SK-MEL-5 (cell line): ENCODE data around the gene L3MBTL3. TPM values are rescaled to one million over a fixed set of nuclear protein-coding genes. Genes with fewer than 3 reads are reported as not detected.

Experiments used
- DNase-seq: peaks from one replicate; pipeline ENCODE4 v3.0.0-alpha.2; 2016; ENCODE audit warnings: low read depth, low spot score
- in situ Hi-C: cut with HindIII; loops from 2 replicates; pipeline ENCODE4 v1.10.0; 2016; ENCODE audit warnings: low sequenced_read_pairs, high pct_unique_total_duplicates, low pct_unique_long_range_greater_than_20kb
- total RNA-seq: library from RNA; depleted of rRNA; stranded (reverse); fragments of >200 nt; shearing (Covaris generic); gene quantifications from 2 replicates; pipeline ENCODE4 v1.2.3, GENCODE V29; 2014

The L3MBTL3 gene
- total RNA-seq, 1 experiment from 2014 or later, result 6.8 TPM

DNA sequence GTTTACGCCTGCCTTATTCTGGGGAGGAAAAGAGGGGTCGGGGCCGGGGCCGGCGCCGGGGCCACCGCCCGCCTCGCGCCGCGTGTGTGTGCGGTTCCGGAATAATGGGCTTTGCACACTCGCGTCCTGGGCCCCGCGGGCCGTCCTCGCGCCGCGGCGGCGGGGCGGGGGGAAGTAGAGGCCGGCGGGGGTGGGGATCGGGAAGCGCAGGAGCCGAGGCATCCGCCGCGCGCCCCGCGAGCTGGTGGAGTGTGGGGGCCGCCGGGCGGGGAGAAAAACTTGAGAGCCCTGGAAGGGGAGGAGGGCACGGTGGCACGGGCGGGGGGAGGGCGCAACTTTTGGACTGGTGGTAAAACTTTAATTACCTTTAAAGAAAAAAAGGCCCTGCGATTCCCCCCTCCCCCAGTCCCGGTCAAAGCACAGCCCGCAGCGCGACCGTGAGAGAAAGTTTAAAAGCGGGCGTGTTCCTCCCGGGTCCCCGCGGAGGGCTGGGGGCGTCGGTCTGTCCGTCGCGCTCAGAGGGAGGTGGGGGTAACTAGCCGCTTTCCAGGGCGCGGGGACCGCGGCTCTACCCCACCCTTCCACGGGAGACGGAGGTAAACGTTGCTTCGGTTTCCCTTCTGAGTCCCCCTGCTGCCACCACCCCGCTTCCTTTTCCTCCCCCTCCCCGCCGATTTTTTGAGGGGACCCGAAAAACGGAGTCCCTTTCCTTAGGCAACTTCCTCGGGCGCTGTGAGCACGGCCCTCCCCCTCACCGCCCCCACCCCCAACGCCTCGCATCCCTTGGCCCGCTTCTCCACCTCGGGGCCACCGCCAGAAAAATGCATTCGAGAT, 1.9 kb downstream of the L3MBTL3 start:
- DNase-seq, result peak; percentile 0
- in situ Hi-C loops, result no loop called here

DNA sequence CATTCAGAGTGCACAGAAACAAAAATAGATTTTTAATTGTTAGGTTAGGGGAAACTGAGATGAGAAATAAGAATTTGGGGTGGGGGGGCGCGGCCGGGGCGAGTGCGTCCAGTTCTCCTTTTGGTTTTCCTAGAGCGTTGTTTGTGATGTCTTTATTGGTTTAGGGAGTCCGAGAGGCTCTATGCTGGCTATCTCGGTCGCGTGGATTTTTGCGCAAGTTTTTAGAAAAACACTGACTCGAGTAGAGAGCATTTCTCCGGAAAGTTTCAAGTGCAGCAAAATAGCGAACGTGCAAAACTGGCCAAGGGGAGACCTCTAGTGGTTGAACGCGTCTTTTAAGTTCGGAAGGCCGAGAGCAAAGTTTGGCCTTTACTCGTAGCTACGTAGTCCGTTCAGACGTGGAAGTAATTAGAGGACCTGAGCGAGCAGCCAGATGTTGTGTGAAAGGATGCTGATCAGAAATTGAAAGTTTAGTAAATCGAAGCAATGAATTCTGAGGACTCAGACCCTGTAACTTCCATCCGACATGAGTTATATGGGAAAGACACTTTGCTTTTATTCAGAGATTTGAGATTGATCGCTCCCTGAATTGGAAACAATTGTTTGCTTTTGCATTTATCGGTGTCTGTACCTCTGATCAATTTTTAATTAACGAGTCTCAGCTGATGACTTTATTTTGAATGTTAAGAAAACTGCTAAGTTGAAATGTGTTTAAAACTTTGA, 2.7 kb downstream of the L3MBTL3 start:
- in situ Hi-C loops, result no loop called here
- DNase-seq, result peak; percentile 89

DNA sequence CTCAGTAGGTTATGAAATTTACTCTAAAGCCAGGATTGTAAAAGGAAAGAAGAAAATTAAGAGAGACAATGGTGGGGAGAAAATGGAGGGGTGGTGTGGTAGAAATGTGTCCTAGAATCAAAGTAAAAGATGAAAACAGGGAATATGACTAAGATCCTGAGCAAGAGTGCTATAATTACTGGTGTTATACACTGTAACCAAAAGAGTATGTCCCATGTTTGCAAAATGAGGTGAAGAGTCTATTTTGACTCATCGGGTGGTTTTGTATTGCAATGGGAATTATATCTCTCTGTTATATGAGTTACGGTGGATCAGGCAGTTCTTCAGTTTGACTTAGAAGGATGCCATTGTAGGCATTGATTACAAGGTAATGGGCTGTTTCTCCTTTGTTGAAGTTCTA, 8.5 kb downstream of the L3MBTL3 start:
- no peak for DNase-seq
- in situ Hi-C loops, result no loop called here

DNA sequence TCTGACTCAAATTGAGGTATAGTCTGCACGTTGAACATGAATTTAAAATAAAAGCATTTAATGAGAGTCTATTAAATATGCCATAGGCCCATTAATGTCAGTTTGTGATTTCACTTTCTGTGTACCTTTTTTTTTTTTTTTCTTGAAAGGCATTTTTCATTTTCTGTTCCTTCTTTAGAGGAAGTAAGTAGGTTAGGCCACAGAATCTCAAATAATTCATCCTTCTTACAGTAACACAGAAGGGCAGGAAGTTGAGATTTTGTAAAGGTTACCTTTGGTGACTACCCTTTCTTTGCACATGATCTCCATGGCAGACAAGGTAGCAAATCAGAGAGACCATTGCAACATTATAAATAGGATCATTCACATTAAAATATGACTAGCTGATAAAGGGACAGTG, 9.6 kb downstream of the L3MBTL3 start:
- in situ Hi-C loops, result no loop called here
- no peak for DNase-seq

DNA sequence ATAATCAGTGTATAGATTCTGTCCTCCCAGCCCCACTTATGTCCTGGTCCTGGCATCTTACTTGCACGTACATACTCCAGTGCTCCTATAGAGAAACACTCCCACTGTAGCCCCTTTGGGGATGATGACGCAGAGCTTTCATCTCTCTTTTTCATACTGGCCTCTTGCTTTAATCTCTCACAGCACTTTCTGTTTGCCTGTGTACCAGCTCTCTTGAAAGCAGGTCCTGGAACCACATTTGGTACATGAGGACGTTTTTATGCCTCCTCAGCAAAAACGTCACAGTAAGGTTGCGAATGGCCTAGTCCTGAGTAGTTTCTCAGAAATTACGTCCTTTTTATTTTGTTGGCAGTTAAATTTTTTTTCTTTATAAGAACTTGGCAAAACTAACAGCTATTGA, 10.8 kb downstream of the L3MBTL3 start:
- in situ Hi-C loops, result no loop called here
- no peak for DNase-seq

DNA sequence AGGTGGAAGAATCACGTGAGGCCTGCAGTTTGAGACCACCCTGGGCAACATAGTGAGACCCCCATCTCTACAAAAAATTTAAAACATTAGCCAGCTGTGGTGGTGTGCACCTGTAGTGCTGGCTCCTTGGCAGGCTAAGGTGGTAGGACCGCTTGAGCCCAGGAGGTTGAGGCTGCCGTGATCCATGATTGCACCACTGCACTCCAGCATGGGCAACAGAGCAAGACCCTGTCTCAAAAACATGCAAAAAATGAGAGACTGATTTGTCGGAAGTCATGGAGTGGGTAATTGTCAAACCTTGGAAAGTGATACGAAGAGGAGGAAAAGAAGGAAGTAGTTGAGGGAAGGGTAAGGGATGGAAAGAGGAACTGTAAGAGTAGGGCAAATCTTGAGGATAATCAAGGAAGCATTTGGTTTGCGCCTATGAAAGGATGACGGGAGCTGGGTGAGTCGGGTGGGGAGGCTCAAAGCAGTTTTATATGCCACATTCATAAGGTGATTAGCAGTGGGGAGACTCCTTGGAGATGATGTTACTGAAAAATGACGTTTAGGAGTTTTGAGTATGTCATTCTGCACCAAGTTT, 14.5 kb downstream of the L3MBTL3 start:
- no peak for DNase-seq
- in situ Hi-C loops, result no loop called here

DNA sequence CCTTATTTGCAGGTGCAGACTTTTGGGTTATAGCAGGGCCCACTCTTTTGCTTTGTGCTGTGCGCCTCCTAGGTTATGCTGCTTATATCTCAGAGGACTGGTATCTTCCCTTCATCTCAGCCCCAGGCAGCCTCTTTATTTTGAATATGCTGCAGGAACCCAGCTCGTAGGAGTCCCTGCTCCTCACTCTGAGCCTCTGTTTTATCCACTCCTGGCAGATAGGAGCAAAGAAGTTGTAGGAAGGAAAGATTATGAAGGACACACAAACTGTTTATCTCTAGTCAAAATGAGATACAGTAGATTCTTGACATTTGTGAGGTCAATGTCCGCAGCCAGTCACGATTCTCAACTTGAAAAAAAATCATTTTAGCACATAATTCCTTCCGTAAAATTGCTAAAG, 15.6 kb downstream of the L3MBTL3 start:
- no peak for DNase-seq

DNA sequence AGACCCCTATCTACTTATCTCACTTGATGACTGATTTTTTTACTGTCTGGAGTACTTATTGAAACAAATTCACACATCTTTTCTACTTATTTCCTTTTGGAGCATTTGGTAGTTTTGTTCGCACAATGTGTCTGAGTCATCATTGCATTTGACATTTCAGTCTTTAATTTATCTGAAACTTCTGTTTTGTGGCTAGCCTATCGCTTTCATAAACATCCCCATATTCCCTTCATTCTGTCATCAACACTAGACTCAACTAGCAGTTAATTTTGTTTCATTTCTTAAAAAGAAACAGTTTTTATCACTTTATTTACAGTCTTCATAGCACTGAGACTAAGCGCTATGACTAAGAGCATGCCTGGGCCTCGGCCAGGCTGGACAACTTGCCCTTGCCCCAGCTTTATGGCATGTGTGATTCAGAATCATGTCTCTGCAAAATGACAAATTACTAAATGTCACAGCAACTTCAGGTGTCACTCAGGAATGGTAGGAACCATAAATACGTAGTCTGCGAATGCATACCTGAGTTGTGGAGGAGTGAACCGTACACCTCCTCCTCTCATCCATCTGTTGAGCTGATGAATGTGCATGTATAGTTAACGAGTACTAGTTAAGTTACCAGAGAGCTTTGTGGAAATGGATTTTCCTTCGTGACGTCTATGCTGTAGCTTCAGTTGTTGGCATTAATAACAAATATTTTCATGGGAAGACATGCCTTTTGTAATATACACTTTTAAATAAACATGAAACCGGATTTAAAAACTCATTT, 16.2 kb downstream of the L3MBTL3 start:
- DNase-seq, result no peak
- in situ Hi-C loops, result no loop called here

More for the DNA sequence above, 15.6 kb downstream of the L3MBTL3 start:
- in situ Hi-C loops, result no loop called here

DNA sequence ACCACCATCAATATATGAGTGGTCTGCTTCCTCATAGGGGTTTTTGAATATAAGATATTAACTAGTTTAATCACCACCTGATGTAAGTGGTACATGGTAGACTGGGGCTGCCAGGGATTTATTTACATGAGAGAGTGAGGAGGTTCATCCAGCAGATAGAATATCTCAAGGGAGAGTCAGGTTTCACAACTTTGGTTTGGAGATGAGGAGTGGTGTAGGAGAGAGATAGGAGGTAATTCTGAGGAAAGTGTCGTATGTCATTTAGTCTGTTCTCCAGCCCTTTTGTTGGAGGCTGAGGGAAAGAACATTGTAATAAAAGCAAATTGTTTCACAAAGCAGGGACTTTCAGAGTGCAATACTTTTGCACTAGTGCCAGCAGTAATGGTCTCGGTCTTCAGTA, 16.8 kb downstream of the L3MBTL3 start:
- in situ Hi-C loops, result no loop called here
- DNase-seq, result no peak

DNA sequence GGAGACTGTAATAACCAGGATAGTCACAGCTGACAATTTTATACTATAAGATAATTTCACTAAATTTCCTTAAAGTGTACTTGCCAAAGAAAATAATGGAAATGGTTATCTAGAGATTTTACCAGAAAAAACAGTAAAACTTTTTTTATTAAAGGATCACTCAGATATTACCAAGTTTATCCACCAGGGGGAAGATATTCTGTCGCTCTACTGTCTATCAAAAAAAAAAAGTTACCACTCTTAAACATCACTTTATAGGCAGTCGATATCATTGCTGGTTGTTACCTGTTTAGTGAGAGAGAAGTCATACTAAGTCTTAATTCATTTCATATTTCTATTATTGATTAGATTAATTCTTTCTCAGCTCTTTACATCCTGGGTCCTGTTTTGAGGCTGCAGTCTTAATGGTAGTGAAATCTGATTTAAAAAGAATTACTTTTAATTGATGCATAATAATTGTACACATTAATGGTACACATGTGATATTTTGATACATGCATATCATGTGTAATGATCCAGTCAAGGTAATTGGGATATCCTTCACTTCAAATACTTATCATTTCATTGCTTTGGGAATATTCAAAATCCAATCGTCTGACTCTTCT, 18.9 kb downstream of the L3MBTL3 start:
- in situ Hi-C loops, result no loop called here
- DNase-seq, result peak; percentile 32

DNA sequence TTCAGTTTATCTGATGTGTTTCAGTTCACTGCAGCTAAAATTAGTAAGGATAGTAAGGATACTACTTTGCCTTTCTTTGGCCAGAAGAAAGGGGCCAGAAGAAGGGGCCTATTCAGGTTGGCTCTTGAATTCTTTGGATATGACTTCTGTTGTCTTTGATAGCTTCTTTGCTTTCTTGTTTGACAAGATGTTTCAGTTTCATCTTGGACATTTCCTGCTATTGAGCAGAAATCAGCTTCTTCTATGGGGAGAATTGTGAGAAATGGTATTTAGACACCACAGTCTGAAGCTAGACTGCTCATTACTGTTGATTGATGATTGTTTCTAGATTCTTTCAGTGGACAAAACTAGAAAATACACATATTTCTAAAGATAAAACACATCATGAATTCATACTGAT, 23.2 kb downstream of the L3MBTL3 start:
- DNase-seq, result no peak
- in situ Hi-C loops, result no loop called here

DNA sequence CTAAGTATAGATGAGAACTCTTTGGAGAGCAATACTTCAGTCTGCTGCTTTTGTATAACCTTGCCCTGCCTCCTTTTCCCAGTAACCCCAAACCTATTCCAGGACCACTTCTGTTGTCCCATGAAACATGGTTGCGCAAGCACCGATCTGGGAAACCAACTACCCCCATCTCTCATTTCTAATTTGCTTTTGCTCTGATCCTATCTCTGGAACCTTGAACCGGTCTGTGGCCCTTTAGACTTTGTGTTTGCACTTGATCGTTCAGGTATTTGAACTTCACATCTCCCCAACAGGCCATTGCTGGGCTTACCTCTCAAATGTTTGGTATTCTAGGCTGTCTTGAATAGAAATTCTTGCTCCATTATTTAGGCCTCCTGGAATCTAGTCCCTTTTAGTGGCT, 25.0 kb downstream of the L3MBTL3 start:
- in situ Hi-C loops, result no loop called here
- DNase-seq, result no peak

DNA sequence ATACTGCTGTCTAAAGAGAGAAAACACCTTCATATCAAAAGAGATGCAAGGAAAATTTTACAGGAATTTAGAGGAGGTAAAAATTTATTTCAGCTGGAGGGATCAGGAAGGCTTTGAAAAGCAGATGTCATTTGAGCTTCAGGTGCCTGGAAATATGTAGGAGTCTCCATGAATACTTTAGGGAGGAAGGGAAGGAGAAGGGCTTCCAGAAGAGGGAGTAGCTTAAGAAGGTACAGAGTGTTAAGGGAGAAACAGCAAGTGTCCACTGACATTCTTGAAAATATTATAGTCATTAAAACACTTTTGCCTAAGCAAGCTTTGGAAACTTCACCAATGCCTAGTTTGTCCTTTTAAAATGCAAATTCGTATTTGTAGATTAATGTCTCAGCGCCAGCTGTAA, 27.2 kb downstream of the L3MBTL3 start:
- in situ Hi-C loops, result no loop called here
- no peak for DNase-seq

DNA sequence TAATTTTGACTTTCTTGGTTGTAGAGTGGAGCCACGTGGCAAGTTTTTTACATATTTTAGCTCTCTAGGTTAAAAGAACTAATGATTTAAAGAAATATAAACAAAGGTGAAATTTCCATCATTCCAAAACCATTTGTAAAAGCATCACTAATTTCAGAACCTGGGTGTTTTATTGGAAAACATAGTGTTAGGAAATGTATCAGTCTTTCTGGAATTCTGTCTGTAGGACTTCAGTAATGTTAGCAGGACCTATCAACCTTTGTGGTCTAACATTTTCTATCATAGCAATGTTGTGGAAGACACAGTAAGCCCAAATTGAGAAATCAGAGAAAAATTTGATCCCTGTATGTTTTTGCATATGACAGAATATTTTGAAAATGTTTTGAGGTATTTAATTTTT, 28.3 kb downstream of the L3MBTL3 start:
- in situ Hi-C loops, result no loop called here
- DNase-seq, result no peak

DNA sequence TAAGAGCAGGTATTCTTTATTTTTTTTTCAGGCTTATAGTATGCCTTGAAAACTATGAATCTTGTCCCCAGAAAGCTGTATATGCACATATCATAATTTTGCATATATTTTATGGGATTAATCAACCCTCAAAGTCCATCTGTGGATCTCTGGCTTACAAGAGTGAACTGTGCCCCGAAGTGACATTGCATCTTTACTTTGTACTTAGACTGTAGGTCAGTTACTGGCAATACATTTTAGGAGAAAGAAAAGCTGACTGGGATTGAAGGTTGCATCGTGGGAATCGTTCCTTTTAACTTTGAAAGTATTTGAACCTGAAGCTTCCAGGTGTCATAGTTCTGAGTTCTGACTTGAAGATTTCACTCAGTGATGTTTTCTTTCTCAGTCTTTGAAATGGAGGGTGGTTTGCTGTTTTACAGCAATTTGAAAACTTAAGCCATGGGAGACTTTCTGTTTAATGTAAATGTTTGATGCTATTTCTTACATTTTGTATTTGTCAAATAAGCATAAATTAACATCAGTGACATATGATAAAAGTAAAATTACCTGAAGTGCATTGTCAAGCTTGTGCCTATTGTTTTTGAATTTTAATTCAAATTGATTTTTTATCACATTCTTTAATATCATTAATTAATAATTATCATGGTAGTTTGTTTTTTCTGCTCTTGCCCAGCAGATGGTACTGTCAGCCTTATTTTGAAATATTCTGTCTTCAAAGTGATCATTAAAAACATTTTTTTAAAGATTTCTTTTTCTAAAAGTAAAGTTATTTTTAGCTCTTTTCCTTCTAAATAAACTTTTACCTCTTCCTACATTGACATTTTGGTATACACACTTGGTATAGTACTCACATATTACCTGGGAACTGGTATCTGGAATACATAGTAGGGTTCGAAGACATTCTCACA, 29.0 kb downstream of the L3MBTL3 start:
- no peak for DNase-seq
- in situ Hi-C loops, result no loop called here

DNA sequence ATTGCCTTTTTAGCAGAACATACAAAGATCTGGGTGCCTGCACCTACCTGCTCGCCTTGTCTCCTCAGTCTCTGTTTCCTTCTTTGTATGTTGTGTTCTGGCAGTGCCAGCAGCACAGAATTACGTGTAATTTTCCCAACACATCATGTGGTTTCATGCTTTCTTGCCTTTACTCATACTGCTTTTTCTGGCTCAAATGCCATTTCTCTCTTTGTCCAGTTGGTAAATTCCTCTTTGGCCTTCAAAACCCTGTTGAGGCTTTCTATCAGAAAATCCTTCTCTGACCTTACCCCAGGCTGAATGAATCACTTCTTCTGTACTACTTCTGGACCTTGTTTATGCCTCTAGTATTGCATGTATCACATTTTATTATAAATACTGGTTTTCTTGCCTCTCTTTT, 31.8 kb downstream of the L3MBTL3 start:
- no peak for DNase-seq
- in situ Hi-C loops, result no loop called here

DNA sequence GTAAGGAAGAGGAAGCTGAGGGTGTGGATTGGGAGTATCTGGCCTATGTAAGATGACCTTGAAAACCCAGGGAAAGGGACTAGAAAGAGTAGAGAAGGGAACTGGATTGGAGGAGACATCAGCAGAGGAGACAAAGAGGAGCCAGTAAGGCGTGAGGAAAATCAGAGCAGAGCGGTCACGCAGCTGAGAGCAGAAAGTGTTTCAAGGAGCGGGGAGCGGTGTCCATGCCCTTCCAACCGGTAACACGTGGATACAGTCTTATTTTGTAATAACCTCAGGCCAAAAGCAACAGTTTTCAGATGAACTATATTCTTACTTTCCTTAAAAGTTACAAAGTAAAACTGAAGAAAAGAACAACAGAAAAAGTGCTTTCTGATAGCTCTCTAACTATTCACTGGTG, 36.3 kb downstream of the L3MBTL3 start:
- in situ Hi-C loops, result no loop called here
- DNase-seq, result no peak
